GM18951 (cell line): ENCODE results near the gene ABCF1.
"Not testable (repeated sequence)": the region's sequence is repeated elsewhere in the genome, so short reads cannot be mapped to it uniquely, and the experiment has no call there.

Source experiments
- POLR2A ChIP-seq: IDR thresholded peaks from 4 replicates; pipeline ENCODE4 v1.6.1; 2011; ENCODE audit warnings: mild to moderate bottlenecking; ENCODE audit not compliant: insufficient read length, insufficient read depth; ENCODE audit errors: extremely low read depth
- in situ Hi-C: fragments of 300-500 bp; cut with MboI; formaldehyde crosslinking; loops from one replicate; pipeline ENCODE4 v1.12.0; 2022; ENCODE audit warnings: low sequenced_read_pairs, mixed read lengths, inconsistent platforms; ENCODE audit not compliant: unreplicated experiment

The ABCF1 gene

DNA sequence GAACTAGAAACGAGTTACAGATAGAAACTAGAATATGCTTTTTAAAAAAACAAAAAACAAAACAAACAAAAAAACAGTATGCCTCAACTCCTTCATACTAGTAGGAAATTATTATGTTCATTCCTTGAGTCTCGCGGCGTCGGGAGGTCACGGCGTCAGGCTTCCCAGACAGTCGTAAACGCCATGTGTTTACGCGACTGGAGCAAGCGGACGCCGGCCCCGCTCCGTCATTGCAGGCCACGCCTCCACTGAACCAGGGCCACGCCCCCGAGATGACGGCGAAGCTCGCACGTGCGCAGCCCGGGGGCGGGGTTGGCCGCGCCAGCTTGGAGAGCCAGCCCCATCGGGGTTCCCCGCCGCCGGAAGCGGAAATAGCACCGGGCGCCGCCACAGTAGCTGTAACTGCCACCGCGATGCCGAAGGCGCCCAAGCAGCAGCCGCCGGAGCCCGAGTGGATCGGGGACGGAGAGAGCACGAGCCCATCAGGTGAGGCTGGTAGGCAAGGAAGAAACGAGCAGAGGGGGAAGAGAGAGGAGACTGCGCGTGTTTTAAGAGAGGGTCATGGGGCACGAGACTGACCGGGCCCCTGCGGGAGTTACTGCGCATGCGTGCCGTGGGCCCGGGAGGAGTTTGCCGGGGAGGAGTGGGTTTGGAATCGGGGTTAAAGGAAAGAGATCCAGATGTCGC, at the start of gene ABCF1:
TSS of gene ABCF1 (plus strand) at position 368 of the 687 bp plus-strand sequence. CDS start at position 414, 46 bp downstream.
- peak; percentile 97 for TF ChIP-seq POLR2A
- in situ Hi-C loops, result no loop called here

DNA sequence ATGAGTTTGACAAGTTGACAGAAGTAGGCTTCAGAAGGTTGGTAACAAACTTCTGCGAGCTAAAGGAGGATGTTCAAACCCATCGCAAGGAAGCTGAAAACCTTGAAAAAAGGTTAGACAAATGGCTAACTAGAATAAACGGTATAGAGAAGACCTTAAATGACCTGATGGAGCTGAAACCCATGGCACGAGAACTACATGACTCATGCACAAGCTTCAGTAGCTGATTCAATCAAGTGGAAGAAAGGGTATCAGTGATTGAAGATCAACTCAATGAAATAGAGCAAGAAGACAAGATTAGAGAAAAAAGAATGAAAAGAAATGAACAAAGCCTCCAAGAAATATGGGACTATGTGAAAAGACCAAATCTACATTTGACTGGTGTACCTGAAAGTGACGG, 49.3 kb upstream of the ABCF1 start:
- in situ Hi-C loops, result not testable (repeated sequence)

- in situ Hi-C loops, result not testable (repeated sequence)
Measured at GRCh38 chr6:30526444-30526843, 44.8 kb upstream of the ABCF1 start.

- in situ Hi-C loops, result not testable (repeated sequence)
Measured at GRCh38 chr6:30529349-30529875, 41.8 kb upstream of the ABCF1 start.

DNA sequence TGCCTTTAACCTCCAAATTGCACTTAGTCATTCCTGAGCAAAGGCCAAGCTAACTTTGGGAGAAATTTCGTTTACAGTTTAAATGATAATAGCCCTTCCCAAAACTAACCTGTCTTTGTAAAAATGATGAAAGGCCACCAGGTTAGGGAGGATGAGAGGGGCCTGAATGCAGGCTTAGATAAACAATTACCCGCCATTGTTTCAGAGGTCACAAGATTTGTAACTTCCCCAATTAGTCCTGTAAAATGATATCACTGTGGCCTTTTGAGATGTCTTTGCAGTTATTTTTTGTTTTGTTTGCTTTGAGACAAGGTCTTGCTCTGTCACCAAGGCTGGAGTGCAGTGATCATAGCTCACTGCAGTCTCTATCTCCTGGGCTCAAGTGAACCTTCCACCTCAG, 41.2 kb upstream of the ABCF1 start:
- TF ChIP-seq POLR2A, result no peak
- in situ Hi-C loops, result loop anchor here (5.0 kb wide), 1 partner anchor 38 kb away; no protein-coding TSS in a partner anchor

DNA sequence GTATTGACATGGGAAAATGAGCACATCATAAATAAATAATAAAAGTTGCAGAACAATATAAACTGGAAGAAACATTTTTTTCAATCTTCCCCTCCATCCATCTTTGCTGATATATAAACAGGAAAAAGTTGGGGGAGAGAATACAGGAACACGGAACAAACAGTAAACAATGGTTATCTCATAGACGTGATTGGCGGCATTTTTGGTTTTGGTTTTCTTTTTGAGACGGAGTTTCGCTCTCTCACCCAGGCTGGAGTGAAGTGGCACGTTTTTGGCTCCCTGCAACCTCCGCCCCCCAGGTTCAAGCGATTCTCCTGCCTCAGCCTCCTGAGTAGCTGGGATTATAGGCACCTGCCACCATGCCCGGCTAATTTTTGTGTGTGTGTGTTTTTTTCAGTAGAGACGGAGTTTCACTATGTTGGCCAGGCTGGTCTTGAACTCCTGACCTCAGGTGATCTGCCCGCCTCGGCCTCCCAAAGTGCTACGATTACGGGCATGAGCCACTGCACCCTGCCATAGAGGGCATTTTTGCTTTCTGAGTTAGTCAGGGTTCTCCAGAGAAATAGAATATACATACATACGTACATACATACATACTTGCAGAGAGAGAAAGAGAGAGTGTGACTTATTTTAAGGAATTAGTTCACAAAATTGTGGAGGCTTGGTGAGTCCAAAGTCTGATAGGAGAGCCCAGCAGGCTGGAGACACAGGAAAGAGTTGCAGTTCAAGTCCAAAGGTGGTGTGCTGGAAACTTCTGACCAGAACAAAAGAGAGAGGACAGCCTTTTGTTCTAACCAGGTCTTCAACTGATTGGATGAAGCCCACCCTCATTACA, 37.6 kb upstream of the ABCF1 start:
- no peak for TF ChIP-seq POLR2A
- in situ Hi-C loops, result loop anchor here (5.0 kb wide), 1 partner anchor 41 kb away; no protein-coding TSS in a partner anchor

GRCh38 chr6:30537931-30538330, 33.3 kb upstream of the ABCF1 start:
- in situ Hi-C loops, result no loop called here
- TF ChIP-seq POLR2A, result no peak

DNA sequence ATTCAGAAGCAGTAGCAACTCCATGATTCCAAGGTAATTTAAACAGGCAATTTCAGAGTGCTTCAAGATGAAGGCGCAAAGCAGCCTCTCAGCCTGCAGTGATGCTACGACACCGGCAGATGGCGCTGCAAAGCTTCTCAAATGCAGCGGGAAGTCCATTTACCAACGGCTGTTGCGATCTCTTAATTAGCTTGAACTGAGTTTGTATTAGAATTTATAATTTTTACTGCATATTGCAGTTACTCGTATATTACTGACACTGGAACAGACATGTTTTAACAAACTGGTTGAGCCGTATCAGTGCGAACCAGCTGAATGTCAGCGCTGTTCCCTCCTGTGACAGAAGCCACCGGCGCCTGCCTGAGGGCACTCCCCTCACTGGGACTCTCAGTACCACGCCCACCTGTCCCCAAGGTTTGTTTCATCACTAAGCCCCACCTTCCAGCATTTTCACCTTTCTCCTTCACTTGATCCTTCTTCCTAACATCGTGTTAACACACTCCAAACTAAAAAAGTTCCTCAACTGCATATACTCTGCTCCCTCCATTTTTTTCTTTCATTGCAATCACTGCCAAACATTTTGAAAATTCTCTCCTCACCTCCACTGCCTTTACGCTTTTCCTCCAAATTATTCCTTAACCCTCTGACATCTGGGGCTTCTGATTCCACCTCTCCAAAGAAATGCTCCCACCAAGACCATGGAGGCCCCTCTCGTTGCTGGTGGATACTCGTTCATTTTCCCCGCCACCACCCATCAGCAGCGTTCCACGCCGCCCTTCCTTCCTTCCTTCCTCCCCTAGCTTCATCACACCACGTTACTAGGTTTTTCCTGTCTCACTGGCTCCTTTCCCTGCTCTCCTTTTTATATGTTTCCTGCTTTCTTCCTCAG, 29.5 kb upstream of the ABCF1 start:
- in situ Hi-C loops, result no loop called here

GRCh38 chr6:30542404-30542725, 28.9 kb upstream of the ABCF1 start:
- in situ Hi-C loops, result no loop called here

More for the DNA sequence above, 29.5 kb upstream of the ABCF1 start:
- no peak for TF ChIP-seq POLR2A

GRCh38 chr6:30542915-30543314, 28.3 kb upstream of the ABCF1 start:
- in situ Hi-C loops, result no loop called here
- no peak for TF ChIP-seq POLR2A

More at GRCh38 chr6:30542404-30542725, 28.9 kb upstream of the ABCF1 start:
- no peak for TF ChIP-seq POLR2A

GRCh38 chr6:30543821-30544220, 27.4 kb upstream of the ABCF1 start:
- in situ Hi-C loops, result no loop called here
- TF ChIP-seq POLR2A, result no peak

DNA sequence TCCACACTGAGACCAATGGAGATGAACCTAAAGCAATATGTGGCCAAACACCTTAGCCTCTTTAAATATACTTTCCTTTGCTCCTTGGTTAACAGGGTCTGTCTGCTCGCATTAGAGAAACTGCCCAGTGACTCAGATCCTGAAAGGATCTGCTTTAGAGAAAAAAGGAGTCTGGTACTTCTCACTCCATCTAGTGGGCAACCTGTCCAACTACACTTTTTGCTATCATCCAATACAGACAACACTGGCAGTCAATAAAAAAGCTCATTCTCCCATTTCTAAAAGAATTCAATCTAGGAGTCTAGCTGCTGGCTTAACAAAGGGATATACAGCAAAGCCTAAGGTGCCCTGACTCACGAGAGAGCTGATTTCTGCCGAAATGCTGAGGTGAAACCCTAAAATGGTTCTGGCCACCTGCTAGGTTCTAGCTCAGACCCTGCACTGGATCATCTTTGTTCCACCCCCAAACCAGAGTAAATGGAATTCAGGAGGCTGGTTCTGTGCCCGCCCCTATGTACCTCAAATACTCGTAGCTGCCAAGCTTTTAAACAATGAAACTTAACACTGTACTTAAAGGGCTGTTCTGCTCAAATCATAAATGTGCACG, 26.5 kb upstream of the ABCF1 start:
- in situ Hi-C loops, result no loop called here
- no peak for TF ChIP-seq POLR2A

DNA sequence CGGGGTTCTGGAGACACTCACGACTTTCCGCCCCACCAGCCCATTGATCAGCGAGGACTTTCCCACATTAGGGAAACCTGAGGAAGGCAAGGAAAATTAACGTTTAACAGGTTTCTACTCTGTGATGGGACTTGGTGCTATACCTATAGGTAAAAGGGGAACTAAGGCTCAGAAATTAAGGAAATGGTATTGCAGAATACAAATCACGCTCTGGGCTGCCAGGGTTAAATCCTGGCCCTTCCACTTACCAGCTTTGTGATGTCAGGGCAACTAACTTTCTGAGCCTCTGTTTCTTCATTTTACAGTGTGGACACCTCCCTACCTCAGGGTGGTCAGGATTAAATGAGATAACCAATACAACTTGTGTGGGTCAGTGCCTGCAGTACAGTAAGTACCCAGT, 23.8 kb upstream of the ABCF1 start:
- no peak for TF ChIP-seq POLR2A
- in situ Hi-C loops, result no loop called here

GRCh38 chr6:30548375-30548774, 22.9 kb upstream of the ABCF1 start:
- in situ Hi-C loops, result no loop called here

More at GRCh38 chr6:30548375-30548774, 22.9 kb upstream of the ABCF1 start:
- TF ChIP-seq POLR2A, result no peak
